H1 (cell line): ENCODE results near the gene COL8A1. TPM values are rescaled to one million over a fixed set of nuclear protein-coding genes. Genes with fewer than 3 reads are reported as not detected.

Experiments used
- KDM5A ChIP-seq: fragments of 200-600 bp; IDR thresholded peaks from 2 replicates; pipeline ENCODE4 v1.7.1; 2012; ENCODE audit warnings: mild to moderate bottlenecking, low read length, inconsistent platforms, mixed read lengths
- SP1 ChIP-seq: IDR thresholded peaks from 2 replicates; pipeline ENCODE4 v1.6.1; 2011; ENCODE audit warnings: low read depth, low read length
- SP4 ChIP-seq: IDR thresholded peaks from 2 replicates; pipeline ENCODE4 v1.6.1; 2012; ENCODE audit warnings: low read length, inconsistent platforms
- SUZ12 ChIP-seq: fragments of 200-600 bp; sonication (generic); IDR thresholded peaks from 2 replicates; pipeline ENCODE4 v1.6.1; 2012; ENCODE audit warnings: mild to moderate bottlenecking, inconsistent platforms, low read length, moderate library complexity, mixed read lengths
- polyA plus RNA-seq, 7 experiments: library from polyadenylated mRNA; depleted of rRNA in 3 of 7; stranded (reverse) in 5 of 7; unstranded in 2 of 7; fragments of >200 nt in 5 of 7; fragments of 200-250 nt in 2 of 7; gene quantifications; 1 replicate in 5 of 7; 2 replicates in 1 of 7; 4 replicates in 1 of 7; pipeline versions ENCODE4 v1.2.1 to v1.2.3, GENCODE V29; 2011 to 2013; ENCODE audit warnings: missing spikeins in 2 of 7, mixed read lengths in 2 of 7
- total RNA-seq: library from RNA; stranded (reverse); fragmentation: NEBNext Ultra II Directional; extraction: Animal tissue kit (Norgen Biotek cat#: 25700); gene quantifications from 2 replicates; pipeline ENCODE4 v1.2.1, GENCODE V29; 2021
- TF ChIP-seq, protein P1 (sequence below): IDR thresholded peaks from 2 replicates; pipeline ENCODE4 v1.6.1; 2012; ENCODE audit warnings: inconsistent platforms
- TF ChIP-seq, protein P2 (sequence below): IDR thresholded peaks from 2 replicates; pipeline ENCODE4 v1.6.1; 2012; ENCODE audit warnings: low read length, inconsistent platforms

The COL8A1 gene
- total and polyA plus RNA-seq, 2 of the 8 experiments (the other 6 are each of a cell fraction or from before 2014, with no cell fraction given), result 0.21 to 1.2 TPM

DNA sequence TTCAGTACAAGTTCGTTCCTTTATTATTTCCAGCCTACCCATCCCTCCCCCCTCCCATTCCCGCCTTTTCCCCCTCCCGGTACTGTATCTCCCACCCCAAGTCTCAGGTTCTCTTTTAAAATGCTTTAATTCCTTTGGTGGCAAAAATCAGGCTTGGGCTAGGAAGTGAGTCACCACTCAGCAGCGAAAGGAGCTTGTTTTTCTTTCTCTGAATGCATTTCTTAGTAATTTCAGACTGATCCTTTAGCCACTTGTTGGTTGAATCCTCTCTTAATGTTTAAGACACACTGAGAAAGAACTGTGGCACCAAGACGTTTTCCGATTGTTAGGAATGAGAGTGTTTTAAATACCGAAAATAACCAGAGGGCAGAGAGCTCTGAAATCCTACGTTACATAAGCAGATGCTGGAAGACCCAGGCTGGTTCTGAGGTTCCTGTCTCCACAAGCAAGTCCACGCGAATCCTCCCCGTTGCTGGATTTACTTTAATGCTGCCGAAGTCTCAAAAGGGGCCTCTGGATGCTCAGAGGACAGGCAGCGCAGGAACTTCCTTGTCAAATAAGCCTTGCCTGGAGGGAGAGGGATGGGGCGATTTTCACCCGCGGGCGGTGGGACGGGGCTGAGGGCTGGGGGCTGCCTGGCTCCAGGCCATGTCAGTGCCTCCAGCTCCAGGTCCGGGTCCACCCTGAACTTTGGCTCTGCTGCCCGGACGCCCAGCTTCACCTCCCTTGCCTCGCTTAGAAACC lies 854 bp upstream of the COL8A1 start (continued):
- TF ChIP-seq, protein P1, sequence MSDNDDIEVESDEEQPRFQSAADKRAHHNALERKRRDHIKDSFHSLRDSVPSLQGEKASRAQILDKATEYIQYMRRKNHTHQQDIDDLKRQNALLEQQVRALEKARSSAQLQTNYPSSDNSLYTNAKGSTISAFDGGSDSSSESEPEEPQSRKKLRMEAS, result 0 out of 2 replicates have a peak, but pooled peaks have one; percentile 12
- TF ChIP-seq SP1 (no peak), SUZ12 (peak; percentile 6; the same call in 1 of the 2 replicates), SP4 (no peak), KDM5A (no peak)
- TF ChIP-seq, protein P2, sequence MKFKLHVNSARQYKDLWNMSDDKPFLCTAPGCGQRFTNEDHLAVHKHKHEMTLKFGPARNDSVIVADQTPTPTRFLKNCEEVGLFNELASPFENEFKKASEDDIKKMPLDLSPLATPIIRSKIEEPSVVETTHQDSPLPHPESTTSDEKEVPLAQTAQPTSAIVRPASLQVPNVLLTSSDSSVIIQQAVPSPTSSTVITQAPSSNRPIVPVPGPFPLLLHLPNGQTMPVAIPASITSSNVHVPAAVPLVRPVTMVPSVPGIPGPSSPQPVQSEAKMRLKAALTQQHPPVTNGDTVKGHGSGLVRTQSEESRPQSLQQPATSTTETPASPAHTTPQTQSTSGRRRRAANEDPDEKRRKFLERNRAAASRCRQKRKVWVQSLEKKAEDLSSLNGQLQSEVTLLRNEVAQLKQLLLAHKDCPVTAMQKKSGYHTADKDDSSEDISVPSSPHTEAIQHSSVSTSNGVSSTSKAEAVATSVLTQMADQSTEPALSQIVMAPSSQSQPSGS, result 0 out of 2 replicates have a peak, but pooled peaks have one; percentile 6
